ENCODE results near the gene PRRG4.

- TF ChIP-seq, protein P1, sequence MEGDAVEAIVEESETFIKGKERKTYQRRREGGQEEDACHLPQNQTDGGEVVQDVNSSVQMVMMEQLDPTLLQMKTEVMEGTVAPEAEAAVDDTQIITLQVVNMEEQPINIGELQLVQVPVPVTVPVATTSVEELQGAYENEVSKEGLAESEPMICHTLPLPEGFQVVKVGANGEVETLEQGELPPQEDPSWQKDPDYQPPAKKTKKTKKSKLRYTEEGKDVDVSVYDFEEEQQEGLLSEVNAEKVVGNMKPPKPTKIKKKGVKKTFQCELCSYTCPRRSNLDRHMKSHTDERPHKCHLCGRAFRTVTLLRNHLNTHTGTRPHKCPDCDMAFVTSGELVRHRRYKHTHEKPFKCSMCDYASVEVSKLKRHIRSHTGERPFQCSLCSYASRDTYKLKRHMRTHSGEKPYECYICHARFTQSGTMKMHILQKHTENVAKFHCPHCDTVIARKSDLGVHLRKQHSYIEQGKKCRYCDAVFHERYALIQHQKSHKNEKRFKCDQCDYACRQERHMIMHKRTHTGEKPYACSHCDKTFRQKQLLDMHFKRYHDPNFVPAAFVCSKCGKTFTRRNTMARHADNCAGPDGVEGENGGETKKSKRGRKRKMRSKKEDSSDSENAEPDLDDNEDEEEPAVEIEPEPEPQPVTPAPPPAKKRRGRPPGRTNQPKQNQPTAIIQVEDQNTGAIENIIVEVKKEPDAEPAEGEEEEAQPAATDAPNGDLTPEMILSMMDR (IDR thresholded peaks at IDR 0.05; ENCODE audit: poor library complexity) = no peak
- TF ChIP-seq EZH2 (IDR thresholded peaks at IDR 0.05; ENCODE audit: borderline replicate concordance) = no peak
Observed at GRCh38 chr11:32819187-32819586, 10.5 kb upstream of the PRRG4 start.

All from hepatocyte (in vitro differentiated cells).